HG03439 (cell line): Measurements from ENCODE around the gene ILDR2.

Experiments
- ATAC-seq: cut with Tn5 transposase; IDR thresholded peaks from one replicate; pipeline ENCODE4 v1.9.1; 2021; ENCODE audit warnings: mild to moderate bottlenecking, moderate library complexity; ENCODE audit not compliant: unreplicated experiment

Gene ILDR2

GRCh38 chr1:166975361-166976129 lies at the start of gene ILDR2:
Gene ILDR2, minus strand, starts transcription at chr1:166975540. Its CDS starts 272 bp downstream, at chr1:166975268.
- peak; percentile 72 for ATAC-seq

- ATAC-seq, result no peak
These were observed 47.0 kb upstream of the ILDR2 start for GRCh38 chr1:167022384-167022783.

GRCh38 chr1:167016100-167016750 lies 40.9 kb upstream of the ILDR2 start:
- ATAC-seq, result no peak

- no peak for ATAC-seq
These were observed 38.0 kb upstream of the ILDR2 start for GRCh38 chr1:167013108-167013929.

- ATAC-seq, result no peak
These were observed 37.2 kb upstream of the ILDR2 start for GRCh38 chr1:167012570-167012969.

- ATAC-seq, result no peak
These were observed 36.3 kb upstream of the ILDR2 start for GRCh38 chr1:167011560-167012191.

GRCh38 chr1:167003711-167004110 lies 28.4 kb upstream of the ILDR2 start:
- no peak for ATAC-seq

GRCh38 chr1:167002354-167002753 lies 27.0 kb upstream of the ILDR2 start:
- no peak for ATAC-seq

GRCh38 chr1:167000546-167000945 lies 25.2 kb upstream of the ILDR2 start:
- no peak for ATAC-seq

- ATAC-seq, result no peak
These were observed 24.2 kb upstream of the ILDR2 start for GRCh38 chr1:166999500-167000055.

- no peak for ATAC-seq
These were observed 23.7 kb upstream of the ILDR2 start for GRCh38 chr1:166999075-166999474.

- no peak for ATAC-seq
These were observed 13.7 kb upstream of the ILDR2 start, which contains the start of gene MAEL for GRCh38 chr1:166988974-166989515. Gene MAEL, plus strand, starts transcription at chr1:166989280. Its CDS starts 73 bp downstream, at chr1:166989353.

GRCh38 chr1:166981589-166981988 lies 6.2 kb upstream of the ILDR2 start:
- ATAC-seq, result no peak

- ATAC-seq, result no peak
These were observed 5.5 kb upstream of the ILDR2 start for GRCh38 chr1:166980818-166981217.

GRCh38 chr1:166980383-166980782 lies 5.0 kb upstream of the ILDR2 start:
- no peak for ATAC-seq

GRCh38 chr1:166978821-166979220 lies 3.5 kb upstream of the ILDR2 start:
- ATAC-seq, result no peak

- no peak for ATAC-seq
These were observed 2.6 kb upstream of the ILDR2 start for GRCh38 chr1:166977951-166978350.

- ATAC-seq, result peak; percentile 3
These were observed 544 bp downstream of the ILDR2 start for GRCh38 chr1:166974647-166975345.

- ATAC-seq, result no peak
These were observed 2.5 kb downstream of the ILDR2 start for GRCh38 chr1:166972826-166973225.

GRCh38 chr1:166972193-166972592 lies 3.1 kb downstream of the ILDR2 start:
- no peak for ATAC-seq
